HT1080 (cell line): Measurements from ENCODE around the gene OR5C1. TPM values are rescaled to one million over a fixed set of nuclear protein-coding genes. Genes with fewer than 3 reads are reported as not detected.
"Not testable (repeated sequence)": the region's sequence is repeated elsewhere in the genome, so short reads cannot be mapped to it uniquely, and the experiment has no call there.

Experiments
- DNase-seq: peaks from one replicate; pipeline ENCODE4 v3.0.0-alpha.2; 2015; ENCODE audit warnings: low read depth
- polyA plus RNA-seq, 2 experiments: library from polyadenylated mRNA; depleted of rRNA; stranded (reverse); fragments of >200 nt; gene quantifications; 2 replicates each; pipeline ENCODE4 v1.2.3, GENCODE V29; 2015
- total RNA-seq: library from RNA; depleted of rRNA; stranded (reverse); fragments of >200 nt; shearing (Covaris generic); gene quantifications from 2 replicates; pipeline ENCODE4 v1.2.3, GENCODE V29; 2014; rRNA removed

OR5C1 gene
- not detected in 2 replicates for total RNA-seq
- polyA plus RNA-seq (2015; cell fraction: cytosol; rRNA removed): not detected in 2 replicates
- not detected in 2 replicates for polyA plus RNA-seq (2015; cell fraction: nucleus; rRNA removed)

DNA sequence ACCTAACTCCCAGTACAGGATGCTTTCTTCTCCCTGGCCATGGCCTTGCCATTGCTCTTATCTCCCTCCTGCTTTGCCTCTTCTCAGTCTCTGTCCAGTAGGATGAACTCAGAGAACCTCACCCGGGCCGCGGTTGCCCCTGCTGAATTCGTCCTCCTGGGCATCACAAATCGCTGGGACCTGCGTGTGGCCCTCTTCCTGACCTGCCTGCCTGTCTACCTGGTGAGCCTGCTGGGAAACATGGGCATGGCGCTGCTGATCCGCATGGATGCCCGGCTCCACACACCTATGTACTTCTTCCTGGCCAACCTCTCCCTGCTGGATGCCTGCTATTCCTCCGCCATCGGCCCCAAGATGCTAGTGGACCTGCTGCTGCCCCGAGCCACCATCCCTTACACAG, at the start of gene OR5C1:
Gene OR5C1, plus strand, starts transcription at position 103 of the 400 bp plus-strand sequence. Its CDS starts 0 bp downstream, at position 103.
- no peak for DNase-seq

DNA sequence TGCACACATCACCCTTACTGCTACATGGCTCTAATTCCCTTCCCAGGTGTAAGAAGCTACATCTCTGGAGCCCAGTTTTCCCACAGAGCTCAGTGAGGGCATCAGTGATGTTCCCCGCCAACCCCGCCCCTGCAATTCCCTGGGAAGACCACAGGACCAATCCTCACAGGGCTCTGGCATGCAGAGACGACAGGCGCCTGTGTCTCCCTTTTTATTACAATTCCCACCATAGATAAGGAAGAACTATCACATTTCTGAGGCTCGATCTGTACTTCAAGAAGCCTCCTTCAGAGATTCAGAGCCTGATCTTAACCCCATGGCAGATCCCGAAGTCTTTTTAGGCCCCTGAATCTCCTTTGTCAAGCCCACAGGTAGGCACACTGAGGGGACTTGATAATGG, 46.7 kb upstream of the OR5C1 start, which contains the start of gene OR1L6:
Gene OR1L6, plus strand, starts transcription at position 301 of the 400 bp plus-strand sequence. CDS start 7,545 bp downstream, outside the sequence.
- no peak for DNase-seq

DNA sequence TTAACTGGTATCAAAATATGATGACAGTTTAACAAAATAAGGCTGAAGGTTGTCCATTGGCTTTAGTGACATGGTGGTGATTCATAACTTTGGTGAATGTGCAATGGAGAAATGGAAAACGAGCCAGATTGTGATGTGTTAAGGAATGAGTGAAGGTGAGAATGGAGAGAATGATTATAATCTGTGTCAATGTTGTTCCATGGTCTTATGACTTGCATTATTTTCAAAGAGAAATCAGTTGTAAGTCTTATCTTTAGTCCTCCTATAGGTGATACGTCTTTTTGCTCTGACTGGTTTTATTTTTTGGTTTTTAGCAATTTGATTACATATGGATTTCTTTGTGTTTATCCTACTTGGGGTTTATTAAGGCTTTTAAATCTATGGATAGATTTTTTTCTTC, 33.9 kb upstream of the OR5C1 start:
- no peak for DNase-seq

DNA sequence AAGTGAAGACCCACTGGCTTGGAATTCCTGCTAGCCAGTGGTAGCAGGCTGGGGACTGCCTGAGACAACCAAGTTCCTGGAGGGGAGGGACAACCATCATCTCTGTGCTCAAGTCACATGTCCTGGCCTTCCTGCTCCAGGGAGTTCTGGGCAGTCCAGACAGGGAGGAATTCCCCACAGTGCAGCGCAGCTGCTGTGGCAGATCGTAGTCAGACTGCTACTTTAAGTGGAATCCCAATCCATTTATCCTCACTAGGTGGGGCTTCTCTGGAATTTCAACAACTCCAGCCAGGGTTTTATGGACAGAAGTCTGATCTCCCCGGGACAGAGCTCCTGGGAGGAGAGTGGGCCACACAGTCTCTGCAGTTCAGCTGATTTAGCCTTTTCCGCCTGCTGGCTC, 20.9 kb upstream of the OR5C1 start:
- no peak for DNase-seq

DNA sequence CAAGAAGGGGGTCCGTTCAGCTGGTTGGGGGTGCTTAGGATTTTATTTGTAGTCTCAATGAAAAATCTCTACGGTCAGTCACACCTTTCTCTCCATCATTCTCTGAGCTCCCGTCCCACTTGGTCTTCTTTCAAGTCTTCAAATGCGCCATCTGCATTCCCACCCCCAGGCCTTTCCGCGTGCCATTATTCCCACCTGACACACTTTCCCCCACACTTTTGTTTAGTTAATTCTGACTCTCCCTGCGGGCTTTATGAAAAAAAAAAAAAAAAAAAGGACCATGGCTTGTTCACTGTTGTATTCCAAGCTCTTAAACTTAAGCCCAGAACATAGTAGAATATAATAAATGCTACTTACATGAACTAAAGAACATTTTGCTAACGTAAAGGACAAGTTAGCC, 11.7 kb upstream of the OR5C1 start:
- no peak for DNase-seq

DNA sequence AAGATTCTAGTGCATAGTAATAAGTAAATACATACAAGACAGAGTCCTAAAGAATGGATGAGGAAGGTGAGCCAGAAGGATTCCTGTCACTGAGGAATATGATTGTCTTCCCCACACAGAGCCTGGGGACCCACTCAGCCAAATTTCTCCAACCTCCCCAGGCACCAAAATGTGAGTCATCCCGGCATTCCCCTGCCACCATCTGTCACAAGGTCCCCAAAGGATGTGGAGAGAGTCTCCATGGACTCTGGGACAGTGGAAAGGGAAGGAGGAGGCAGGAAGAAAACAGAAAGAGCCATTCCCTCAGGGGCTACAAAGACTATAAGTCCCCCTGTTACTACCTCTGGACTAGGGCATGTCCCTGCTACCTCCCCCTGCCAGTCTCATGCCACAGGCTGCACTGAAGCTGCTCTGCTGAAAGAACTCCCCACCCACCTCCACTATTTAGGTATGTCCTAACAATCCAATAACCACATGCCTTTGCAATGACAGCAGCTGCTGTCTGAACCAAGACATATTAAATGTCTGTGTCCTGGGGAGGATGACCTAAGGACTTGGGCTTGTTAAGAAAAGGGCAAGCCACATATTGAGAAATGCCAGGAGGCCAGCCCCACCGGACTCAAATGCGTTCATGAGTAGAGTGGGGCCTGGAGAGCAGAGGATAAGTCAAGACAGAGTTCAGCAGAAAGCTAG, 10.7 kb upstream of the OR5C1 start:
- no peak for DNase-seq

DNA sequence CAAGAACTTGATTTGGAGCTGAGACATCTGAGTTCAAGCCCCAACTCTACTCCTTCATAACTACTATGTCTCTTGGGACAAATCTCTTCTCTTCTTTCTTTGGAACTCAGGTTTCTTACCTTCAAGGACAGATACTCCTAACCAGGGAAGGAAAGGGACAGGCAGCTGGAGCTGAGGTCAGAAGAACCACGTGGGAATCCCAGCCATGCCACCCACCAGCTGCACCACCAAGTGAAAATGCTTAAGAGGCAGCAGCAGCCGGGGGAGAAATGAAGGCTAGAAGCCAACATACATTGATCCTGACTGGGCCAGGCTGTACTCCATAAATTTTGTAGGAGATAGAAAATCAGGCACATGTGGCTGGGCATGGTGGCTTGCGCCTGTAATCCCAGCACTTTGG, 9.6 kb upstream of the OR5C1 start:
- no peak for DNase-seq

DNA sequence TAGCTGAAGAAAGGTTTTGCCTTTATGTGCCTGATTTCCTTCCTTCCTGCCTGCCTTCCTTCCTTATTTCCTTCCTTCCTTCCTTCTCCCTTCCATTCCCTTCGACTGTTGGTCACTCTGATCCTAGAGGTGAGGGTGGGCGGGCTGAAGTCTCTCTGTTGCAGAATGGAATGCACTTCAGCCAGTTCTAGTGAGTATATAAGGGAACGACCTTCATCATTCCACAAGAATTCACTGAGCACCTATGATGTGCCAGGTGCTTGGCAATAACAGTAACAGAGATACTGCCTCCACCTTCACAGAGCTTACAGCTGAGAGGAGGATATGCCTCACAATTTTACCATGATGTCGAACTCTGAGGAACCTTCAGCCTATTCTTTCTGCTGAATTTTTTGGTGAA, 8.7 kb upstream of the OR5C1 start:
- DNase-seq: no peak

DNA sequence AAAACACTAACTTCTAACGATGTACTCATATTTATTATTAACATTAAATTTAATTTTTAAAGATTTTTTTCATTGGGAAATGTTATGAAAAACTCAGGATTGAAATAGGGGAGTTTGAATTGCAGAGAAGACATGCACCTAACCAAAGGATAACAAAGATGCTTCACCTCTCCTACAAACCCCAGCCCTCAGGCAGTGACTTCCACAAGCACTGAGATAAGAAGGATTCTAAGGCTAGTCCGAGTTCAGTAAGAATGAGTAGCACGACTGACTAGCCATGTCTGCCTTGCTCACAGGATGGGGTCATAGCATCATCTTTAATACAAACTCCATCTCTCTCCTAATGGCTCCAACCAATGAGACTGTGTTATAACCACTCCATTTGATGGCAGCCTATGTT, 7.1 kb upstream of the OR5C1 start:
- no peak for DNase-seq

DNA sequence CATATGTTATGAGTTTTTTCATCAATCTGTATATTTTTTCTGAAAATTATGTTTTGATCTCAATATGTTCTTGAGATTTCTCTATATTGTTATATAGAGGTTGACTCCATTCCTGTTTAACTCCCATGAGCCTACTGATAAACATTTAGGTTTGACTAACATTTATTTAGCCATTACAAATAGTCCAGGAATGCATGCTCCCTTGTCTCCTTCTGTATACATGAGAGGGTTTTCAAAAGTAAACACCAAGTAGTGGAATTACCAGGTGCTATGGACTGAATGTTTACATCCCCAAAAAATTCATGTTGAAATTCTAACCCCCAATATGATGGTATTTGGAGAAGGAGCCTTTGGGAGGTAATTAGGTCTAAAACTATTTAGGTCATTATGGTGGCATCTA, 3.5 kb upstream of the OR5C1 start:
- no peak for DNase-seq

DNA sequence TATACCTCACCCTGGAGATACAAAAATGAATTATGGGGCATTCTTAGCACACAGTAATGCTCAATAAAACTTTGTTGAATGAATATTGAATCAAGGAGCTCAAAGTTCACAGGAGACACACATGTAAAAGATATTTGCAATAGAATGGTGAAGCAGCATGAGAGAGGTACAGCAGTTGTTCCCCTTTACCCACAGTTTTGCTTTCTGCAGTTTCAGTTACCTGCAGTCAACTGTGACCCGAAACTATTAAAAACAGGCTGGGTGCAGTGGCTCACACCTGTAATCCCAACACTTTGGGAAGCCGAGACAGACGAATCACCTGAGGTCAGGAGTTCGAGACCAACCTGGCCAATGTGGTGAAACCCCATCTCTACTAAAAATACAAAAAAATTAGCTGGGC, 2.4 kb upstream of the OR5C1 start:
- no peak for DNase-seq

DNA sequence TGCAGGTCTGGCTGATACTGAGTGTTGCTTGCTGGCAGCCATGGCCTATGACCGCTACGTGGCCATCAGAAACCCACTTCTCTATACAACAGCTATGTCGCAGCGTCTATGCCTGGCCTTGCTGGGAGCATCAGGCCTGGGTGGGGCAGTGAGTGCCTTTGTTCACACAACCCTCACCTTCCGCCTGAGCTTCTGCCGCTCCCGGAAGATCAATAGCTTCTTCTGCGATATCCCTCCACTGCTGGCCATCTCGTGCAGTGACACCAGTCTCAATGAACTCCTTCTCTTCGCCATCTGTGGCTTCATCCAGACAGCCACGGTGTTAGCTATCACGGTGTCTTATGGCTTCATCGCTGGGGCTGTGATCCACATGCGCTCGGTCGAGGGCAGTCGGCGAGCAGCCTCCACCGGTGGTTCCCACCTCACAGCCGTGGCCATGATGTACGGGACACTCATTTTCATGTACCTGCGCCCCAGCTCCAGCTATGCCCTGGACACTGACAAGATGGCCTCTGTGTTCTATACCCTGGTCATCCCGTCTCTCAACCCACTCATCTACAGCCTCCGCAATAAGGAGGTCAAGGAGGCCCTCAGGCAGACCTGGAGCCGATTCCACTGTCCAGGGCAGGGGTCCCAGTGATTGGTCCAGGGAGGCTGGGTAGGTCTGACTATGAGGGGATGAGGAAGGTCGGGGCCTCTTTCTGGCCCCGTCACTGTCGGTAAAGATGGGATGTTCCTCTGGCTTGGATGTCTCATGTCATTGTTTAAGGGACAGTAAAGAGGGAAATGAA, 718 bp downstream of the OR5C1 start:
- DNase-seq: no peak

DNA sequence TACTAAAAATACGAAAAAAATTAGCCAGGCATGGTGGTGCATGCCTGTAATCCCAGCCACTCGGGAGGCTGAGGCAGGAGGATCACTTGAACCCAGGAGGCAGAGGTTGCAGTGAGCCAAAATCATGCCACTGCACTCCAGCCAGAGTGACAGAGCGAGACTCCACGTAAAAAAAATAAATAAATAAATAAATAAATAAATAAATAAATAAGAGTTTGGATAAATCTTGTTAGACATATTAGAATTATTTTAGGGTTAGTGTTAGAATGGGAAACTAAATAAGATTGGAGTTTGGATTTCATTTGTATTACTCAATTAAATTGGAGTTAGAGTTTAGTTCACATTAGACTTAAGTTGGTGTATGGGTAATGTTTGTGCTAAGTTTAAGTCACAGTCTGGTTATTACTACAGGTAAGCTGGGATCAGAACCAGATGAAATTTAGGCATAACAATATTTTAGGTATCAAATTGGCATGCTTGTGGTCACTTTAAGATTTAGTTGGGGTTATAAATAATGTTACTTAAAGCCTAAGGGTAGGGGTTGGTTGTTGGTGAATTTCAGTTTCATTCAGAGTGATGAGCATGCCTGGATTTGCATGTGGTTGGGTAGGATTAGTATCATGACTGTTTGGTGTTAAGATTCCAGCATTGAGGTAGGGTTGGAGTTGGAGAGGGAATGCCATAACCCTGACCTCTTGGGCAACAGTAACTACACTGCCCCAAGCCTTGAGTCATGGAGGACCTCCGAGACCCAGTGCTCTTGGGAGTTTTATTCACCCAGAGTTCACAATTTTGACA, 3.3 kb downstream of the OR5C1 start:
- DNase-seq: no peak

DNA sequence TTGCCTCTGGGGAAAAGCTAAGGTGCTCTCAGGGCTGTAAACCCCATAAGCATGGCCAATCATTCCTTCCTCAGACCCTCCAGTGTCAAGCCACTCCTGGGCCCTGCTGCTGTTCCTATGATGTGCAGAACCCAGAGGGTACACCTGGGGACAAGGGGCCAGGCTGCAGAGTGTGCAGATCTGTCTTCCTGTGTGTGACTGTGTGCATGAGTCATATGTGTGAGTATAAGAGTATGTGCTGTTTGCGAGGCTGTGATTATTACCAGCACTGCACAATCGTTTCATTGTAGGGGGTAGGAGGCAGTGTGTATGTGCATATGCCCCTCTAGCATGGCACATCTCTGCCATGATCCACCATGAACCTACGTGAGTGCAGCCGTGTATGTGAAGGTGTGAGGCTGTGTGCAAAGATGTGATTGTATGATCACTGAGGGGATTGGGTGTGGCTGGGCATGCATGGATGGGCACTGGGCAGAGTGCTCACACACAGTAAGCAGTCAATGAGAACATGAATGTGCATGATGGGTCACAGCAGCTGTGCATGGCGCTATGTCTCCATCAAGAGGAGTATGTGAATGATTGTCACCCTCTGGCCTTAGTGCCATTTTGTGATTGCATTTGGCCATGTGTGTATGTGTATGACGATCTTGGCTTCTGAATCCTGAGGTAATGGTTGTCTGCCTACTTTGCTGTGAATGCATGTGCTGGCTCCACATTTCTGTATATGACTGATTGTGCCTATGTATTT, 8.8 kb downstream of the OR5C1 start:
- peak; percentile 48 for DNase-seq

DNA sequence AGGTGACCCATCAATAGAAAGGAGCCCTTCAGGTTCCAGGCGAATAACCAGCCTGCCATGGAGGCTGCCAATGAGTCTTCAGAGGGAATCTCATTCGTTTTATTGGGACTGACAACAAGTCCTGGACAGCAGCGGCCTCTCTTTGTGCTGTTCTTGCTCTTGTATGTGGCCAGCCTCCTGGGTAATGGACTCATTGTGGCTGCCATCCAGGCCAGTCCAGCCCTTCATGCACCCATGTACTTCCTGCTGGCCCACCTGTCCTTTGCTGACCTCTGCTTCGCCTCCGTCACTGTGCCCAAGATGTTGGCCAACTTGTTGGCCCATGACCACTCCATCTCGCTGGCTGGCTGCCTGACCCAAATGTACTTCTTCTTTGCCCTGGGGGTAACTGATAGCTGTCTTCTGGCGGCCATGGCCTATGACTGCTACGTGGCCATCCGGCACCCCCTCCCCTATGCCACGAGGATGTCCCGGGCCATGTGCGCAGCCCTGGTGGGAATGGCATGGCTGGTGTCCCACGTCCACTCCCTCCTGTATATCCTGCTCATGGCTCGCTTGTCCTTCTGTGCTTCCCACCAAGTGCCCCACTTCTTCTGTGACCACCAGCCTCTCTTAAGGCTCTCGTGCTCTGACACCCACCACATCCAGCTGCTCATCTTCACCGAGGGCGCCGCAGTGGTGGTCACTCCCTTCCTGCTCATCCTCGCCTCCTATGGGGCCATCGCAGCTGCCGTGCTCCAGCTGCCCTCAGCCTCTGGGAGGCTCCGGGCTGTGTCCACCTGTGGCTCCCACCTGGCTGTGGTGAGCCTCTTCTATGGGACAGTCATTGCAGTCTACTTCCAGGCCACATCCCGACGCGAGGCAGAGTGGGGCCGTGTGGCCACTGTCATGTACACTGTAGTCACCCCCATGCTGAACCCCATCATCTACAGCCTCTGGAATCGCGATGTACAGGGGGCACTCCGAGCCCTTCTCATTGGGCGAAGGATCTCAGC, 11.6 kb downstream of the OR5C1 start, which contains the start of gene OR1K1:
Gene OR1K1, plus strand, starts transcription at position 58 of the 995 bp plus-strand sequence. Its CDS starts 0 bp downstream, at position 58.
- no peak for DNase-seq

DNA sequence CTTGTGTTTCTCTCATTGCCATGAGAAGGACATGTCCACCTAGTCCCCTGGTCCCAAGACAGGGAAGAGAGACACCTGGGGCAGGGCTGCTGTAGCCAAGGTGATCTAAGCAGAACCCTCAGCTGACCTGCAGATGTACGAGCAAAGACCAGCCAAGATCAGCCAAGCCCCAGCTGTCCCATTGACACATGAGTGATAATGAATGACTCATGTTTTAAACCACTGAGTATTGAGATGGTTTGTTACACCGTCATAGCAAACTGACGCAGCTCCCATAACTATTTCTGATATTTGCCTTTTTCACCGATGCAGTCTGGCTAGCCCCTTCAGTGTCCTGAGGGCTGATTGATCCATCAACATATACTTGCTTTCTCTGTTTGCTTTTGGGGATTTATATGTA, 17.9 kb downstream of the OR5C1 start:
- DNase-seq: peak; percentile 33

DNA sequence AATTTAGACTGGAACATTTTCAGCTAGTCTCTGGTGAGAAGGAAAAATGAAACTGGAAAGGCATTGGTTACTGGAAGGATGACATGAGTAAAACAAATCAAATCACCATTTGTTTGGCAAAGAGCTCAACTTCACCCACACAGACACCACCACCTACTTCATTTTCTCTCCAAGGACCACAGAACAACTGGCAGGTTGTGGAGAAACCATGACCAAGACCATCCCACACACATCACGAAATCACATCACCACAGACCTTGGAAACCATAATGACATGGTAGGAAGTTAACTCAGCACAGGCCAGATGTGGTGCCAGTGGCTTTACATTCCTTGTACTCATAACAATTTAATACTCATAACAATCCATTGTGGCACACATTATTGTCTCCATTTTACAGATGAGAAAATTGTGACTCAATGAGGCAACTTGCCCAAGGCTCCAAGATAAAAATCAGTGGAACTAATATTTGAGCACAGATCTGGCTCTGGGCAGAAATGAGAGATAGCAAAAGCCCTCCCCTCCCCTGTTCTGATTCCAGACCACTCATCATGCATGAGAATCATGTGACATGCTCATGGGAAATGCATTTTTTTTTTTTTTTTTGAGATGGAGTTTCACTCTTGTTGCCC, 18.7 kb downstream of the OR5C1 start:
- DNase-seq: no peak

DNA sequence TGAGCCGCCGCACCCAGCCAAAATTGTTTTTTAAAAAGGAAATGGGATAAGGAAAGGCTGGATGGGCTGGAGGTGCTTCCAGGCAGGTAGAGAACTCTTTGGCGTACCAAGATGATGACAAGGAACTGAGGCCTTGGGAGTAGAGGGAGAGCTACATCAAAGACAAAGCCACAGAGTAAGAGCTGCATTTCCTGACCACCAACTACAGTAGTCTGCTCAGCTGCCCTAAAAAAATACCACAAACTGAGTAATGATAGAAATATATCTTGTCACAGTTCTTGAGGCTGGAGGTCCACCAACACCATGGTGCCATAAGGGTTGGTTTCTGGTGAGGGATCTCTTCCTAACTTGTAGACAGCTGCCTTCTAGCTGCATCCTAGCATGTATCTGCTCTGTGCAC, 19.4 kb downstream of the OR5C1 start:
- DNase-seq: no peak

DNA sequence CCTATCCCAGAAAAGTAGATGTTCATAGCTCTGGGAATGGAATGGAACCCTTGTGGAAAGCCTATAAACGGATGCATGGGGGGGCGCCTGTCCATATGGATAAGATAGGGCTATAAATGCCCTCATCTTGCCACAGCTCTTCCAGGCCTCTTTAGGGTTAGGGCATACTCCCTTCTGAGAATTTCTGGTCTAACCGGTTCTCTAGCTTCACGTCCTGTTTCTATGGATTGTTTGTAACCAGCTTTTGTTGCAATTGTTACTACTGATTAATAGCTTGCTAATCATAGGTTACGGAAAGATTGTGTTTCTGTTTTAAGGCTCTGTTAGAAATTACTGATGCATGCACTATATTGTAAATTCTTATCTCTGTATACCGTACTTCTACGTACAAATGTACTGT, 20.5 kb downstream of the OR5C1 start:
- DNase-seq: not testable (repeated sequence)
